Breast epithelium (tissue), 4 donors: Measurements from ENCODE around the gene NPR2. TPM values are rescaled to one million over a fixed set of nuclear protein-coding genes. Genes with fewer than 3 reads are reported as not detected.

Source experiments
- DNase-seq, 2 donors: peaks; one replicate each; pipeline ENCODE4 v3.0.0-alpha.2; 2019; ENCODE audit warnings: low spot score in 2 of 2
- H3K27ac ChIP-seq, 2 donors: fragments of 200-600 bp; sonication (generic) in 1 of 2; one replicate each; pipeline ENCODE4 v1.5.1; 2016 to 2019; ENCODE audit warnings: mild to moderate bottlenecking in 1 of 2
- H3K27me3 ChIP-seq, 2 donors: fragments of 200-600 bp; sonication (generic) in 1 of 2; one replicate each; pipeline versions ENCODE4 v1.5.1 to v1.6.0; 2017 to 2019; ENCODE audit warnings: control low read depth in 1 of 2, mild to moderate bottlenecking in 1 of 2
- H3K36me3 ChIP-seq: fragments of 200-600 bp; one replicate; pipeline ENCODE4 v1.5.1; 2019
- H3K4me1 ChIP-seq, 2 donors: fragments of 200-600 bp; sonication (generic); one replicate each; pipeline ENCODE4 v1.5.1; 2016 to 2019; ENCODE audit warnings: control low read depth in 1 of 2
- H3K4me3 ChIP-seq, 3 donors: fragments of 200-600 bp; sonication (generic); 1 replicate in 2 of 3; 2 replicates in 1 of 3; pipeline ENCODE4 v1.5.1; 2016 to 2019; ENCODE audit warnings: mild to moderate bottlenecking in 3 of 3, moderate library complexity in 2 of 3
- H3K9me3 ChIP-seq, 2 donors: fragments of 200-600 bp; sonication (generic) in 1 of 2; one replicate each; pipeline ENCODE4 v1.5.1; 2016 to 2019; ENCODE audit warnings: control low read depth in 1 of 2
- CTCF ChIP-seq, 3 donors: fragments of 450-650 bp; IDR thresholded peaks; one replicate each; pipeline ENCODE4 v1.5.1; 2016 to 2017; ENCODE audit warnings: antibody characterized with exemption in 3 of 3, mild to moderate bottlenecking in 3 of 3, moderate library complexity in 3 of 3
- POLR2A ChIP-seq: fragments of 450-650 bp; IDR thresholded peaks from one replicate; pipeline ENCODE4 v1.6.1; 2016; ENCODE audit warnings: antibody characterized with exemption, mild to moderate bottlenecking, moderate library complexity
- POLR2AphosphoS5 ChIP-seq, 3 donors: sonication (generic); formaldehyde crosslinking; IDR thresholded peaks; one replicate each; pipeline ENCODE4 v1.6.1; 2017; ENCODE audit warnings: antibody characterized with exemption in 3 of 3
- intact Hi-C: fragments of 100-400 bp; cut with DNase I; formaldehyde crosslinking; loops from one replicate; pipeline ENCODE4 v1.15.1; 2023; ENCODE audit warnings: low total_unique reads
- total RNA-seq, 3 donors: library from RNA; depleted of rRNA; stranded (reverse); fragments of >200 nt; gene quantifications; one replicate each; pipeline ENCODE4 v1.1.0, GENCODE V29; 2016

NPR2 gene
- total RNA-seq, 3 donors from 2014 or later = 10.2 to 34.2 (median 14.7) TPM

- H3K27me3 ChIP-seq = no peaks in the 10 kb centered on the region
- H3K4me3 ChIP-seq = peak overlapping the region; percentile 40 to 78 (median 72)
- intact Hi-C loops = no loop called here
- H3K36me3 ChIP-seq = no peaks in the 10 kb centered on the region
- peak; percentile 42 to 57 for DNase-seq
- TF ChIP-seq POLR2A = no peak
- TF ChIP-seq POLR2AphosphoS5 (IDR thresholded peaks at IDR 0.05) = peak in 1 of 3 donors; percentile 23
- peaks cover 3 to 11% of the 10 kb centered on the region in 2 donors for H3K4me1 ChIP-seq
- H3K27ac ChIP-seq = peak overlapping the region; percentile 94 to 95
- H3K9me3 ChIP-seq = no peaks in the 10 kb centered on the region
Measured at GRCh38 chr9:35757226-35757891, 34.0 kb upstream of the NPR2 start.

GRCh38 chr9:35757892-35758275 is 33.5 kb upstream of the NPR2 start:
- Histone ChIP-seq H3K27me3 (no peaks in the 10 kb centered on the region), H3K27ac (peak overlapping the region; percentile 94 to 95), H3K36me3 (no peaks in the 10 kb centered on the region), H3K9me3 (no peaks in the 10 kb centered on the region), H3K4me3 (peak overlapping the region in 1 of 3 donors; percentile 78), H3K4me1 (peaks cover 3 to 11% of the 10 kb centered on the region in 2 donors)
- DNase-seq = no peak
- TF ChIP-seq CTCF (IDR thresholded peaks at IDR 0.05) (no peak), POLR2A (no peak), POLR2AphosphoS5 (IDR thresholded peaks at IDR 0.05) (no peak)
- intact Hi-C loops = no loop called here

- no peaks in the 10 kb centered on the region for H3K36me3 ChIP-seq
- H3K27me3 ChIP-seq = no peaks in the 10 kb centered on the region
- no peaks in the 10 kb centered on the region for H3K9me3 ChIP-seq
- H3K27ac ChIP-seq = peak overlapping the region; percentile 94 to 95
- intact Hi-C loops = no loop called here
- DNase-seq = no peak
- TF ChIP-seq POLR2A = no peak
- TF ChIP-seq CTCF (IDR thresholded peaks at IDR 0.05) = no peak
- TF ChIP-seq POLR2AphosphoS5 (IDR thresholded peaks at IDR 0.05) = no peak
- H3K4me1 ChIP-seq = peaks cover 3 to 11% of the 10 kb centered on the region in 2 donors
- H3K4me3 ChIP-seq = no peak overlapping the region
Measured at GRCh38 chr9:35758475-35759050, 32.8 kb upstream of the NPR2 start.

GRCh38 chr9:35759795-35760194 is 31.6 kb upstream of the NPR2 start:
- intact Hi-C loops = no loop called here
- Histone ChIP-seq H3K4me1 (peaks cover 3 to 11% of the 10 kb centered on the region in 2 donors), H3K36me3 (no peaks in the 10 kb centered on the region), H3K9me3 (no peaks in the 10 kb centered on the region), H3K27ac (peak overlapping the region in 1 of 2 donors; percentile 22), H3K27me3 (no peaks in the 10 kb centered on the region), H3K4me3 (no peak overlapping the region)
- no peak for DNase-seq
- no peak for TF ChIP-seq CTCF (IDR thresholded peaks at IDR 0.05)
- TF ChIP-seq POLR2A = no peak
- TF ChIP-seq POLR2AphosphoS5 (IDR thresholded peaks at IDR 0.05) = no peak

- intact Hi-C loops = no loop called here
- H3K27ac ChIP-seq = peak overlapping the region in 1 of 2 donors; percentile 22
- no peaks in the 10 kb centered on the region for H3K9me3 ChIP-seq
- no peak overlapping the region for H3K4me3 ChIP-seq
- DNase-seq = no peak
- H3K4me1 ChIP-seq = peaks cover 3 to 11% of the 10 kb centered on the region in 2 donors
- no peaks in the 10 kb centered on the region for H3K36me3 ChIP-seq
- H3K27me3 ChIP-seq = no peaks in the 10 kb centered on the region
- TF ChIP-seq POLR2AphosphoS5 (IDR thresholded peaks at IDR 0.05) = no peak
- no peak for TF ChIP-seq POLR2A
- TF ChIP-seq CTCF (IDR thresholded peaks at IDR 0.05) = no peak
Measured at GRCh38 chr9:35760651-35761050, 30.7 kb upstream of the NPR2 start.
